AG10803 (cell line): ENCODE measurements around the gene DDX59.
A peak's percentile ranks its signal among the peaks of the same experiment; 100 is the strongest.

Experiments
- DNase-seq: peaks from one replicate; pipeline ENCODE4 v3.0.0; 2010; ENCODE audit warnings: low read depth
- H3K4me3 ChIP-seq: 2 replicates; pipeline ENCODE4 v1.5.1; 2011; ENCODE audit warnings: mild to moderate bottlenecking, low read length, control low read depth
- TF ChIP-seq, protein P1 (sequence below): conservative IDR thresholded peaks from 2 replicates; pipeline ENCODE4 v1.5.1; 2011; ENCODE audit warnings: mild to moderate bottlenecking, low read length, control low read depth, inconsistent platforms

DDX59 gene

DNA sequence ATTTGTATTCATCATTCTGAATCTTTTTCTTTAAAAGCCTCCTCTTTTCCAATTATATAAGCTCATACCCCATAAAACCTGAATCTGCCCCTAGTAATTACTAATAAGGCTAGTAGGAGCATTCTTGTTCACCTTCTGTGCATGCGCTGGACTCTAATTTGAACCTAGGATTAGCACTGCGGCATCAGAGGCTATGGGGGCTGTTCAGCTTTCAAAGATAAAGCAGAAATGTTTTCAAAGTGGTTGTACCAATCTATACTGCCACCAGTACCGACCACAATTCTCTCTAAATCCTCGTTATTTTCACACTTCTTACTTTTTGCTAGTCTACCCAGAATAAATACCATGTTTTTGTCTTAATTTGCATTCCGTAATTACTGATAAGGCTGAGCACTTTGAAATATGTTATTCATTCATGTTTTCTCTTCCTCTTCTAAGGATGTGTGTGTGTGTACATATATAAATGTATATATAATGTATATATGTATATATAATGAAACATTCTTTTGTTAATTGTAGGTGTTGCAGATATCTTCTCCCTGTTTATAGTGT is 1.6 kb upstream of the DDX59 start:
- TF ChIP-seq, protein P1, sequence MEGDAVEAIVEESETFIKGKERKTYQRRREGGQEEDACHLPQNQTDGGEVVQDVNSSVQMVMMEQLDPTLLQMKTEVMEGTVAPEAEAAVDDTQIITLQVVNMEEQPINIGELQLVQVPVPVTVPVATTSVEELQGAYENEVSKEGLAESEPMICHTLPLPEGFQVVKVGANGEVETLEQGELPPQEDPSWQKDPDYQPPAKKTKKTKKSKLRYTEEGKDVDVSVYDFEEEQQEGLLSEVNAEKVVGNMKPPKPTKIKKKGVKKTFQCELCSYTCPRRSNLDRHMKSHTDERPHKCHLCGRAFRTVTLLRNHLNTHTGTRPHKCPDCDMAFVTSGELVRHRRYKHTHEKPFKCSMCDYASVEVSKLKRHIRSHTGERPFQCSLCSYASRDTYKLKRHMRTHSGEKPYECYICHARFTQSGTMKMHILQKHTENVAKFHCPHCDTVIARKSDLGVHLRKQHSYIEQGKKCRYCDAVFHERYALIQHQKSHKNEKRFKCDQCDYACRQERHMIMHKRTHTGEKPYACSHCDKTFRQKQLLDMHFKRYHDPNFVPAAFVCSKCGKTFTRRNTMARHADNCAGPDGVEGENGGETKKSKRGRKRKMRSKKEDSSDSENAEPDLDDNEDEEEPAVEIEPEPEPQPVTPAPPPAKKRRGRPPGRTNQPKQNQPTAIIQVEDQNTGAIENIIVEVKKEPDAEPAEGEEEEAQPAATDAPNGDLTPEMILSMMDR: no peak
- no peak for DNase-seq
- no peak overlapping the region for H3K4me3 ChIP-seq

DNA sequence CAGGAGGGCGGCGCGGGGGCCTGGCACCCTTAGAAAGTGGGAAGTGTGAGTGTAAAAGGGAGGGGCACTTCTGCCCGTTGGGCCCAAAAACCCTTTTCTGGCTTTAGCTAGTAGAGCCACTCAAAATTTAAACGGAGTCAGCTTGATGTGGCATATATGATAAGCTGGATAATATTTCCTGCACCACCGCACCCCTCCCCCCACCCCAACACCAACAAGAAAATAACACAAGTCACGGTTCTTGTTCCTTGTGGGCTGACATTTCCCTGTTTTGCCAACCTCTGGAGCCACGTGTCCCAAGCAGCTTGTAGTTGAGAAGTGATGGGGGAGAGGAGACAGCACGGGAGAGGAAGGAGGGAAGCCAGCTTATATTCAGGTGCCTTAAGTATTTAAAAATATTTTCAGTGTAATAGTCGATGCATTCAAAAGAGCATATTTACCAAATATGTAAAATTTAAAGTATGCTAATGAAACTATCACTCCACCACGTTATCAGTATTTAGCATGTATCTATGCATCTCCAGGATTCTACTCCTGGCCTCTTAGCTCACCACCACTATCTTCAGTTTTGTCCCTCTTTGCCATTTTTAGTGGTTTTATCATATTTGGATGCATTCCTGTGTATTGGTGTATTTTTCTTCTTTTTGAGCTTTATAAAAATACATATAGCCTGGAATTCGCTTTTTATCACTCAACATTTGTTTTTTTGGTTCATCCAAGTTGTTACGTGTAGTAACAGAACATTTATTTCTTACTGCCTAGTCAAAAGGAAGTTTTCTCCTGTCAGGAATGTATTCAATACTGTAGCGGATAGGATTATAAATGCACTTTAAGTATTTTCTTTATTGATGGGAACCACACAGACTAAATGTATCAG is 773 bp upstream of the DDX59 start:
- peak overlapping the region; percentile 63 for H3K4me3 ChIP-seq
- DNase-seq: no peak
- TF ChIP-seq, protein P1: no peak

DNA sequence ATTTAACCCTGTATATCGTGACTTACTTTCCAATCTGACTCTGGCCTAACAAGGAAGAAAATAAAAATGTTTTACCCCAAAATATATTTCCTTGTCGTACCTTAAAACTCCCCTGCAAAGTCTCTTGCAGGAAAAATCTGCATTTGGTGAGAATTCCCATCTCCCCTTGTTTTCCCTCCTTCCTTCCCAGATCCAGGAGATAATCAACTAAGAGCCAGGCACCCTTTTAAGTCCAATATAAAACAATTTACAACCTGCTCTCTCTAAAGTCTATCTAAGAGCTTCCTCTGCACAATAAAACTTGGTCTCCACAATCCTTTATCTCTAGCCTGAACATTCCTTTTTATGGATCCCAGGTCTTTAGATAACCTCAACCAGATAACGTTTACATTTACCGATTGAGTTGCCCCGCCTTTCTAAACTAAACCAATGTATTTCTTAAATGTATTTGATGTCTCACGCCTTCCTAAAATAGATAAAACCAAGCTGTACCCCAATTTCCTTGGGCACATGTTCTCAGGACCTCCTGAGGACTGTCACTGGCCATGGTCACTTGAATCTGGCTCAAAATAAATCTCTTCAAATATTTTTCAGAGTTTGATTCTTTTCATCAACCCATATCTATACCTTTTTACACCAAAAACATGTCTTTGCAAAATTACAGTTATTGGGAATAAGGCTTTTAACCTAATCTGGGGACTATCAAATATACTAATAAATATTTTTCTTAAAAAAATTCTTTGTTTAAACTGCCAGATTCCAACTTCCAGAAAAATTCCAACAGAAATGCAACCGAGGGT is 993 bp downstream of the DDX59 start:
- TF ChIP-seq, protein P1: no peak
- H3K4me3 ChIP-seq: peak overlapping the region; percentile 75
- DNase-seq: no peak

DNA sequence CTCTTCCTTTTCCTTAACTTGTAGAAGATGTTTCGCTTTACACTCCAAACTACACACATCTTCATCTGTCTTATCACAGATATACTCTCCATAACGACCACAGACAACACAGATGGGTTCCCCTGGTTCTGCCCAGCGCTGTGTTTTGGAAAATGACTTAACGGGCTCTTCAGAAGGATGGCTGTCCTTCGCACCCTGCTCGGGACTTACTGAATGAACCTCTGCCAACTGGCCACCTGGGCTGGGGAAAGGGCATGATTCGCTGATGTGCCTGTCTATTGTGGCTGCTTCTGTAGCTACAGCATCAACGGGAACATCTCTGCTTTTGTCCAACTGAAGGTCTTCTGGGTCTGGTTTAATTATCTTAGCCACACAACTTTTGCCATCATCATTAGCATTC is 3.4 kb downstream of the DDX59 start:
- DNase-seq: no peak
- TF ChIP-seq, protein P1: no peak
- no peak overlapping the region for H3K4me3 ChIP-seq

DNA sequence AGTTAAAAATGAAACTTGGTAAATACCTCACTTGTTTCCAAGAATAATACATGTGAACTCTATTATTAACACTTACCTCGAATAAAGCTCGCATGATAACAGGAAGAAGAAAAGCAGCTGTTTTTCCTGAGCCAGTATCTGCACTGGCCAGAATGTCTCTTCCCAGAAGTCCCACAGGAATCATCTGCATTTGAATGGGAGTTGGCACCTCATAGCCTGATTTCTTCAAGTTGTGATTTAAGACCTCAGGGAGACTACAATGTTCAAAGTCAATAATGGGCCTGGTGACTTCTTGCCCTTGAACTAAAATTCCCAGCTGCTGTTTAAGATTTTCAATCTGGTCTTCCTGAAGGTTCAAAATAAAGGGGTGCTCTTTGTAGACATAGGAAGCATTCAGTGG is 3.8 kb downstream of the DDX59 start:
- TF ChIP-seq, protein P1: no peak
- no peak overlapping the region for H3K4me3 ChIP-seq
- DNase-seq: peak; percentile 34

DNA sequence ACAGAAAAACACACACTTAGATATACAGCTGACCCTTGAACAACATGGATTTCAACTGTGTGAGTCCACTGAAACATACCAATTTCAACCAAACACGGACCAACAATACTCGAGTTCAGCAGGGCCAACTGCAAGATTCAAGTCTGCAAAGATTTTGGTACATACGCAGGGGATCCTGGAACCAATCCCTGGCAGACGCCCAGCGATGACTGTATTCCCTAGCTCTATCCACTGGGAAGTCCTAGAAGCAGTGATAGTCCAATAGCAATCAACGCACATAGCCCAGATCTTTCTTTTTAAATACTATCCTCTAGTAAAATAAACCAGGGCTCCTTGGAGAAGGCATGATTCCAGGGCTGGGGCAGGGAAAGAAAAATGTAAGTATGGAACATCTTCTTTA is 9.0 kb downstream of the DDX59 start:
- H3K4me3 ChIP-seq: no peak overlapping the region
- DNase-seq: no peak
- TF ChIP-seq, protein P1: no peak
